Dedifferentiated amniotic fluid mesenchymal stem cell (primary cell): ENCODE measurements around the gene ASXL1.
"Not testable (repeated sequence)": the region's sequence is repeated elsewhere in the genome, so short reads cannot be mapped to it uniquely, and the experiment has no call there.

Source experiments
- DNase-seq: peaks from one replicate; pipeline ENCODE4 v3.0.0-alpha.2; 2016; ENCODE audit errors: extremely low spot score

The ASXL1 gene

GRCh38 chr20:32362901-32363364 is 4.8 kb downstream of the ASXL1 start:
- no peak for DNase-seq

GRCh38 chr20:32363492-32363891 is 5.4 kb downstream of the ASXL1 start:
- no peak for DNase-seq

GRCh38 chr20:32364554-32365208 is 6.5 kb downstream of the ASXL1 start:
- DNase-seq = no peak

- DNase-seq = no peak
Observed at GRCh38 chr20:32365564-32365963, 7.4 kb downstream of the ASXL1 start.

GRCh38 chr20:32366380-32366779 is 8.2 kb downstream of the ASXL1 start:
- no peak for DNase-seq

- no peak for DNase-seq
Observed at GRCh38 chr20:32368323-32368722, 10.2 kb downstream of the ASXL1 start.

GRCh38 chr20:32368925-32369324 is 10.8 kb downstream of the ASXL1 start:
- peak; percentile 59 for DNase-seq

GRCh38 chr20:32370897-32371296 is 12.8 kb downstream of the ASXL1 start:
- DNase-seq = no peak

GRCh38 chr20:32378461-32378860 is 20.3 kb downstream of the ASXL1 start:
- no peak for DNase-seq

GRCh38 chr20:32380037-32380436 is 21.9 kb downstream of the ASXL1 start:
- not testable (repeated sequence) for DNase-seq

- no peak for DNase-seq
Observed at GRCh38 chr20:32380745-32381144, 22.6 kb downstream of the ASXL1 start.

- DNase-seq = no peak
Observed at GRCh38 chr20:32382102-32382950, 24.2 kb downstream of the ASXL1 start.

- not testable (repeated sequence) for DNase-seq
Observed at GRCh38 chr20:32383441-32383840, 25.3 kb downstream of the ASXL1 start.

GRCh38 chr20:32385541-32385940 is 27.4 kb downstream of the ASXL1 start:
- no peak for DNase-seq

- no peak for DNase-seq
Observed at GRCh38 chr20:32386091-32386490, 28.0 kb downstream of the ASXL1 start.

GRCh38 chr20:32387252-32387651 is 29.1 kb downstream of the ASXL1 start:
- no peak for DNase-seq

GRCh38 chr20:32391003-32391402 is 32.9 kb downstream of the ASXL1 start:
- DNase-seq = no peak

- DNase-seq = no peak
Observed at GRCh38 chr20:32395066-32395465, 36.9 kb downstream of the ASXL1 start.

- no peak for DNase-seq
Observed at GRCh38 chr20:32396646-32397160, 38.6 kb downstream of the ASXL1 start.

GRCh38 chr20:32397567-32398084 is 39.5 kb downstream of the ASXL1 start:
- no peak for DNase-seq

GRCh38 chr20:32400476-32400875 is 42.3 kb downstream of the ASXL1 start:
- DNase-seq = no peak

GRCh38 chr20:32404017-32404416 is 45.9 kb downstream of the ASXL1 start:
- DNase-seq = no peak

- DNase-seq = no peak
Observed at GRCh38 chr20:32406701-32407100, 48.6 kb downstream of the ASXL1 start.
